HL-60 (cell line): ENCODE results near the gene POP4.

Experiments
- DNase-seq, 2 experiments: peaks; one replicate each; pipeline ENCODE4 v3.0.0-alpha.2; 2010 to 2020; ENCODE audit warnings: low read depth in 1 of 2, low spot score in 1 of 2
- H3K27ac ChIP-seq: fragments of 250-450 bp; sonication (Bioruptor Pico); replicated peaks from 2 replicates; pipeline ENCODE4 v1.5.1; 2020; ENCODE audit warnings: mild to moderate bottlenecking, moderate library complexity
- H3K27me3 ChIP-seq: fragments of 250-450 bp; sonication (Bioruptor Pico); 2 replicates; pipeline ENCODE4 v1.5.1; 2021; ENCODE audit warnings: mild to moderate bottlenecking, moderate library complexity; ENCODE audit not compliant: insufficient read depth, poor library complexity, severe bottlenecking
- H3K4me3 ChIP-seq: replicated peaks from 2 replicates; pipeline ENCODE4 v1.5.1; 2011; ENCODE audit warnings: mild to moderate bottlenecking, control low read depth, low read length; ENCODE audit not compliant: insufficient read depth
- GABPA ChIP-seq: IDR thresholded peaks from 2 replicates; pipeline ENCODE4 v1.6.1; 2012; ENCODE audit warnings: low read depth
- POLR2AphosphoS5 ChIP-seq: IDR thresholded peaks from 2 replicates; pipeline ENCODE4 v1.6.1; 2012; ENCODE audit warnings: low read depth
- SPI1 ChIP-seq: IDR thresholded peaks from 2 replicates; pipeline ENCODE4 v1.6.1; 2012; ENCODE audit warnings: low read depth, mild to moderate bottlenecking, borderline replicate concordance
- TF ChIP-seq, protein P1 (sequence below): IDR thresholded peaks from 2 replicates; pipeline ENCODE4 v1.6.1; 2012; ENCODE audit warnings: low read depth; ENCODE audit not compliant: insufficient replicate concordance
- TF ChIP-seq, protein P2 (sequence below): IDR thresholded peaks from one replicate; pipeline ENCODE4 v1.5.1; 2011; ENCODE audit warnings: low read length, control low read depth, inconsistent platforms; ENCODE audit not compliant: insufficient read depth

Gene POP4

DNA sequence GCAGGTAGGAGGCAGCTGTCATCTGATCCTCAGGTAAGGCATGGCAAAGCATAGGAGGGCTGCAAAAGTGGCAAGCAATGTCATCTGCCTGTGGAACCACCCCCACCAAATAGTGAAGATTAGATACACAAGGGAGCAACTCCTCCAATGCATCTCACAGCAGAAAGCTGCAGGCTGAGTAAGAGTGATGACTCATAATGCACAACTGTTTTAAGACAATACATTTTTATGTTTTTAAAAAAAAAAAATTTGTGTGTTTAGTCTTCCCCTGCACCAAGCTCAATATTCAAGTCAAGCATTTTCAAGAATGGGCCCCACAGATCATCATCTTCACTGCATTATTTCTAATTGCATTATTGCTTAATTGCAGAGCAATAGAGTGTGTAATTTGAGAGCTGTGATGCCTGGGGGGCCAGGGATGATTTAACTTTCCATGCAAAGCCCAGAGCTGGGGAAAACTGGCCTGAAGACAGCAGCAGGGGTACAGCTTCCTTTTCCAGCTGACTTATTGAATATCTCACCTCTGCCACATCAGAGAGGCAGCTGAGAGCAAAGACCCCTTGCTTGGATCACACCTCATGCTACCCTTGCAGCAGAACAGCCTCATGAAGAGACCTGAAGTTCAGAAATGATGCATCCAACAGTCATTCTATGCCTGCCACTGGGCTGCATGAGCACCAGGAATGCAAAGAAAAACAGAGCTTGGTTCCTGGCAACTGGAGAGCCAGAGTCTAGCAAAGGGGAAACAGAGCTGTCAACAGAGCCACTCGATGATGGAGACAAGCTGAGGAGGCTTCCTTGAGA is 22.7 kb upstream of the POP4 start:
- Histone ChIP-seq H3K27ac (no peak overlapping the region), H3K27me3 (peaks cover 2% of the 10 kb centered on the region), H3K4me3 (no peak overlapping the region)
- no peak for DNase-seq
- TF ChIP-seq POLR2AphosphoS5, result no peak
- TF ChIP-seq, protein P1, sequence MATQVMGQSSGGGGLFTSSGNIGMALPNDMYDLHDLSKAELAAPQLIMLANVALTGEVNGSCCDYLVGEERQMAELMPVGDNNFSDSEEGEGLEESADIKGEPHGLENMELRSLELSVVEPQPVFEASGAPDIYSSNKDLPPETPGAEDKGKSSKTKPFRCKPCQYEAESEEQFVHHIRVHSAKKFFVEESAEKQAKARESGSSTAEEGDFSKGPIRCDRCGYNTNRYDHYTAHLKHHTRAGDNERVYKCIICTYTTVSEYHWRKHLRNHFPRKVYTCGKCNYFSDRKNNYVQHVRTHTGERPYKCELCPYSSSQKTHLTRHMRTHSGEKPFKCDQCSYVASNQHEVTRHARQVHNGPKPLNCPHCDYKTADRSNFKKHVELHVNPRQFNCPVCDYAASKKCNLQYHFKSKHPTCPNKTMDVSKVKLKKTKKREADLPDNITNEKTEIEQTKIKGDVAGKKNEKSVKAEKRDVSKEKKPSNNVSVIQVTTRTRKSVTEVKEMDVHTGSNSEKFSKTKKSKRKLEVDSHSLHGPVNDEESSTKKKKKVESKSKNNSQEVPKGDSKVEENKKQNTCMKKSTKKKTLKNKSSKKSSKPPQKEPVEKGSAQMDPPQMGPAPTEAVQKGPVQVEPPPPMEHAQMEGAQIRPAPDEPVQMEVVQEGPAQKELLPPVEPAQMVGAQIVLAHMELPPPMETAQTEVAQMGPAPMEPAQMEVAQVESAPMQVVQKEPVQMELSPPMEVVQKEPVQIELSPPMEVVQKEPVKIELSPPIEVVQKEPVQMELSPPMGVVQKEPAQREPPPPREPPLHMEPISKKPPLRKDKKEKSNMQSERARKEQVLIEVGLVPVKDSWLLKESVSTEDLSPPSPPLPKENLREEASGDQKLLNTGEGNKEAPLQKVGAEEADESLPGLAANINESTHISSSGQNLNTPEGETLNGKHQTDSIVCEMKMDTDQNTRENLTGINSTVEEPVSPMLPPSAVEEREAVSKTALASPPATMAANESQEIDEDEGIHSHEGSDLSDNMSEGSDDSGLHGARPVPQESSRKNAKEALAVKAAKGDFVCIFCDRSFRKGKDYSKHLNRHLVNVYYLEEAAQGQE, result no peak
- no peak for TF ChIP-seq GABPA

DNA sequence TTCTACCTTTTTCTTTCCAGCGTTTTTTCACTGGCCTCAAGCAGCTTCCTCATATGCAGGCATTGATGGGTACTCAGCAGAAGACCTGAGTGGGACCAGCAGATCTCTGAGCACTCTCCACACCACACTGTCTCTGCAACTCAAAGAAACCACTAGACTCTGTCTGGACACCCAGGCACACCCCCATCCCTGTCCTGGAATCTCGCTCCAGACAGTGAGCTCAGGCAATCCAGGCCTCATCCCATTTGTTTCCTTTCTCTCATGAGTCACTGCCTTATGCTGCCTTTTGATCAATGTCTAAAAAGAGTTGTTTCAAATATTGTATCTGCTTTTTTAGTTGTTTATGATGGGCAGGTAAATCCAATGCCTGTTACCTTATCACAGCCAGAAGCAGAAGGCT is 19.7 kb upstream of the POP4 start:
- TF ChIP-seq SPI1 (no peak), GABPA (no peak), POLR2AphosphoS5 (no peak)
- TF ChIP-seq, protein P2, sequence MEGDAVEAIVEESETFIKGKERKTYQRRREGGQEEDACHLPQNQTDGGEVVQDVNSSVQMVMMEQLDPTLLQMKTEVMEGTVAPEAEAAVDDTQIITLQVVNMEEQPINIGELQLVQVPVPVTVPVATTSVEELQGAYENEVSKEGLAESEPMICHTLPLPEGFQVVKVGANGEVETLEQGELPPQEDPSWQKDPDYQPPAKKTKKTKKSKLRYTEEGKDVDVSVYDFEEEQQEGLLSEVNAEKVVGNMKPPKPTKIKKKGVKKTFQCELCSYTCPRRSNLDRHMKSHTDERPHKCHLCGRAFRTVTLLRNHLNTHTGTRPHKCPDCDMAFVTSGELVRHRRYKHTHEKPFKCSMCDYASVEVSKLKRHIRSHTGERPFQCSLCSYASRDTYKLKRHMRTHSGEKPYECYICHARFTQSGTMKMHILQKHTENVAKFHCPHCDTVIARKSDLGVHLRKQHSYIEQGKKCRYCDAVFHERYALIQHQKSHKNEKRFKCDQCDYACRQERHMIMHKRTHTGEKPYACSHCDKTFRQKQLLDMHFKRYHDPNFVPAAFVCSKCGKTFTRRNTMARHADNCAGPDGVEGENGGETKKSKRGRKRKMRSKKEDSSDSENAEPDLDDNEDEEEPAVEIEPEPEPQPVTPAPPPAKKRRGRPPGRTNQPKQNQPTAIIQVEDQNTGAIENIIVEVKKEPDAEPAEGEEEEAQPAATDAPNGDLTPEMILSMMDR, result no peak
- TF ChIP-seq, protein P1, result no peak
- H3K4me3 ChIP-seq, result no peak overlapping the region
- peaks cover 2% of the 10 kb centered on the region for H3K27me3 ChIP-seq
- no peak overlapping the region for H3K27ac ChIP-seq
- DNase-seq, result no peak

DNA sequence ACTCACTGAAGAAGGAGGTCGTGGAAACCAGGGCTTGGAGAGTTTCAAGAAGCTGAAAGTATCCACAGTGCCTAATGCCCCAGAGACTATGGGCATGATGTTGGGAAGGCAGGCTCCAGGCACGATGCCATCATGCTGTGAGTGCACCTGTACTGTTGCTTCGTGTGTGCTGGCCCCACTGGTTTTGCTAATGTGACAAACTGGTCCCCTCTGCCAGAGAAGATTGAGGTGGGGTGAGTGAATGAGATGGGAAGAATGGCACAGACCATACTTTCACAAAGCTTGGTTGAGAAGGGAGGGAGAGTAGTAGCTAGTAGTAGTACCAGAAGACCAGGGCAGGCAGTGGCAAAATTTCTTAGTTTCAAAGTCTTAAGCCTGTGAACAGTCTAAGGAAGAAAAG is 19.0 kb upstream of the POP4 start:
- DNase-seq, result no peak
- peaks cover 4% of the 10 kb centered on the region for H3K27me3 ChIP-seq
- TF ChIP-seq, protein P2, result no peak
- TF ChIP-seq, protein P1, result no peak
- TF ChIP-seq SPI1 (no peak), POLR2AphosphoS5 (no peak), GABPA (no peak)
- no peak overlapping the region for H3K4me3 ChIP-seq
- no peak overlapping the region for H3K27ac ChIP-seq
